Memory B cell (primary cell): ENCODE data around the gene ZFP37.
A peak's percentile ranks its signal among the peaks of the same experiment; 100 is the strongest.
"Not testable (repeated sequence)": the region's sequence is repeated elsewhere in the genome, so short reads cannot be mapped to it uniquely, and the experiment has no call there.

Experiments
- ATAC-seq: fragments of 150-1000 bp; cut with Tn5 transposase; 2 replicates; pipeline ENCODE4 v1.10.0; 2021; ENCODE audit warnings: low read depth, mild to moderate bottlenecking, moderate library complexity
- DNase-seq, 2 donors: peaks; one replicate each; pipeline ENCODE4 v3.0.0; 2022; ENCODE audit warnings: low spot score in 2 of 2
- H3K27ac Mint-ChIP-seq: one replicate; pipeline ENCODE4 v1.8.0; 2022; ENCODE audit warnings: mild to moderate bottlenecking, moderate library complexity, mixed read lengths
- H3K27me3 Mint-ChIP-seq: one replicate; pipeline ENCODE4 v1.8.0; 2022; ENCODE audit warnings: mixed read lengths
- H3K36me3 Mint-ChIP-seq: one replicate; pipeline ENCODE4 v1.8.0; 2022; ENCODE audit warnings: mild to moderate bottlenecking, mixed read lengths
- H3K4me1 Mint-ChIP-seq: one replicate; pipeline ENCODE4 v1.8.0; 2022; ENCODE audit warnings: mixed read lengths
- H3K4me3 Mint-ChIP-seq: one replicate; pipeline ENCODE4 v1.8.0; 2022; ENCODE audit warnings: mild to moderate bottlenecking, moderate library complexity, mixed read lengths
- H3K9me3 Mint-ChIP-seq: one replicate; pipeline ENCODE4 v1.8.0; 2022; ENCODE audit warnings: mixed read lengths

ZFP37 gene

DNA sequence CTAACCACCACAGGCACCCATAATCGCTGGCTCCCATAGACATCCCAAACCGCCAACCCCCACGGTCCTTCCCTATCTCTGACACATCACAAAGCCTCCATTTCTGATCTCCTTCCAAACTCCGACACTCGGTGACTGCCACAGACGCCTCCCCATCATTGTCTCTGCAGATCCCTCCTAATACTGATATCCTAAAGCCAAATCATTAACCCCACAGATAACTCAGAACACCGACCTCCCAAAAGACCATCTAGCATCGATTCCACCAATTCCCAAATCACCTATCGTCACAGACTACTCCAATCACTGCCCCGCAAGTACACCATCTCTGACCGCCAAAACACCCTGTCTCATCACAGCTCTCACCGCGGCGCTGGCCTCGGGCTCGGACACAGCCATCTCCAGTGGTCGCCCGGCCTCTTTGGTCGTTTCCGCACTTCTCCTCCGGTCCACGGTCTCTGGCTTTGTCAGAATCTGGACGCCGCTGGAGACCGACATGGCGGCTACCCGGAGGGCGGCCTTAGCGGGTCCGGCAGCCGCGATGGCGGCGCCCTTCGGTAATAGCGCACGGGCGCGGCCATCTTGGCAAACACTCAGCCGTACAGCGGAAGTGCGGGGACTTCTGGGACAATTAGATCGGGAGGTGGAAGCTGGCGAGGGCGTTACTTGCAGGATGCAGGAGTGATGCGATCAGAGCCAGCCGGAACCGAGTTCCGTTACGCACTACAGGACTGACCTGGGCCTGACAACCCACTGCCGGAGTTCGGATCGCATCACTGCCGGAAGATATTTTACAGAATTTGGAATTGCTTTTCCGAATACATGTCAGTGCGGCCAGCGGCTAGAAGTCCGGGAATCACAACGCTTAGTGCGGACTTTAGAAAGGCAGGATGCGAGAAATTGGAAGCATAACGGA, at the start of gene ZFP37:
Gene ZFP37 (minus strand): TSS at position 534 of the 916 bp plus-strand sequence. CDS start 36 bp downstream, at position 498.
- H3K4me3 Mint-ChIP-seq, result no peak within 1 kb of the TSS
- peaks cover 2% of the 10 kb centered on the region for H3K36me3 Mint-ChIP-seq
- H3K4me1 Mint-ChIP-seq, result no peaks in the 10 kb centered on the region

DNA sequence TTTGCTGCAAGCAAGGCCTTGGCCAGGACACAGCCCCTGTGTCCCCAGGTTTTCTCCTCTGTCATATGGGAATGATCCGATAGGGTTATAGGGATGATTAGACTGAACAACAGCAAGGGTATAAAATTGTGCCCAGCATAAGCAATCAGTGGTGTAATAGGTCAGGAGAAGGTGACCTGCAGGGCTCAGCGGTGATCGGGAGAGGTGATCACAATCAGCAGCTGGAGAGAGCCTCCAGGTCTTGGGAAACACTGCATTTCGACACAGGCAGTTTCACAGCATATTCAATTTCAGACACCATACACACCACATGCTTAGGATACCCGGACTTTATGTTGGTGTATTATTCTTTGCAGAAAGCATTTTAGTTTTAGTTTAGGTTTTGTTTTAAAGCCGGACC, 48.8 kb upstream of the ZFP37 start:
- H3K27me3 Mint-ChIP-seq, H3K4me3 Mint-ChIP-seq, H3K9me3 Mint-ChIP-seq, H3K4me1 Mint-ChIP-seq, H3K36me3 Mint-ChIP-seq, DNase-seq, ATAC-seq, H3K27ac Mint-ChIP-seq: not testable (repeated sequence)

More for the DNA sequence above, at the start of gene ZFP37:
- Mint-ChIP-seq H3K27me3 (peaks cover 3% of the 10 kb centered on the region), H3K27ac (no peak within 1 kb of the TSS), H3K9me3 (peaks cover 2% of the 10 kb centered on the region)
- DNase-seq (peak; percentile 66 to 79), ATAC-seq (peak; percentile 95)

DNA sequence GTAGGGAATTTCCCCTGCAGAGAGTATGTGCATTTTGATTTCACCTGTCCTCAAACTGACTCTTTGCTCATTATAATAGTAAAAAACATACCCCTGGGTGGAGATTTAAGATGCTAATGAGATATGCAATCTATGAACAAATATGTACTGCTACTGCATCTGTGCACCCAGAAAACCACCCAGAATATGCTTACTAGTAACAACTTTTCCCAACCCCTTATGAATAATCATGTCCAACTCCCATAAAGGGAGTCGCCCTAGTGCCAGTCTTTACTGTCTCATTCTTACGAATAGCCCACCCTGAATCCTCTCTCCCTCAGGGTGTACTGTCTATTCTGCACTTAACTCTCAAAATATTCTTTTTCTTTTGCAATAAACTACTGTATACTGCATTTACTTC, 39.0 kb upstream of the ZFP37 start:
- H3K27me3 Mint-ChIP-seq, result peaks cover 24% of the 10 kb centered on the region
- no peak overlapping the region for H3K27ac Mint-ChIP-seq
- ATAC-seq, result no peak
- DNase-seq, result no peak
- H3K4me1 Mint-ChIP-seq, result no peaks in the 10 kb centered on the region
- H3K36me3 Mint-ChIP-seq, result no peaks in the 10 kb centered on the region
- no peak overlapping the region for H3K4me3 Mint-ChIP-seq
- peaks cover 7% of the 10 kb centered on the region for H3K9me3 Mint-ChIP-seq

DNA sequence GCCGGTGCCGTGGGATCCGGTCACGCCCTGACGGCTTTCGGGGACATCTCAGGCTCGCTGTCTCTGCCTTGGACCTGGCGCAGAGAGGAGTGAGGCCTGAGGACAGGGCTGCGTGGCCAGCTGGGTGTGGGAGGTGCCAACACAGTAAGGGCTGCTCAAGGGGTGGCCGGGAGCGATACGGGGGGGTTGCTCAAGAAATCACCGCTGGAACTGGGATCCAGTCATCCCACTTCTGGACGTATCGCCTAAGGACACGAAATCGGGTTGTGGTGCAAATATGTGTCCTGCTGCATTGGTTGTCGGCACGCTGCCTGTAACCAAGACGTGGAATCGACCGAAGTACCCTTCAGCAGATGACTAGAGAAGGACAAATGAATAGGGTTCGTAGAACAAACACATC, 33.4 kb upstream of the ZFP37 start:
- H3K27me3 Mint-ChIP-seq, result peaks cover 18% of the 10 kb centered on the region
- H3K4me1 Mint-ChIP-seq, H3K9me3 Mint-ChIP-seq, H3K27ac Mint-ChIP-seq, H3K36me3 Mint-ChIP-seq, ATAC-seq, H3K4me3 Mint-ChIP-seq, DNase-seq: not testable (repeated sequence)

DNA sequence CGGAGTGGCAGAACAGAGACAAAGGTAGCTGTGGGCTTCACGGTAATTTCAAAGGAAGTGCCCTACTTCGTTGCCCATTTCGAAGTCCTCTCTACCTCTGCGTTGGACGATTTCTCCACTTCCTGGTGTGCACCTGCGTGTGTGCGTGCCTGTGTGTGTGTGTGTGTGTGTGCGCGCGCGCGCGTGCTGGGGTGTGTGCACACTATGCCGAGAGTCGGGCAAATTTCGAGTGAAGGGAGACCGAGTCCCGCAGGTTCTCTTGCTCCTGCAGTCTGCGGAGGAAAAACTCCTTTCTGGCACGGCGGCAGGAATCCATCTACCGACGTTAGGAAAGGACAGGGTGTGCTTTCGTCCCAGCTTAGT, 32.6 kb upstream of the ZFP37 start:
- not testable (repeated sequence) for H3K27ac Mint-ChIP-seq
- peaks cover 18% of the 10 kb centered on the region for H3K27me3 Mint-ChIP-seq

DNA sequence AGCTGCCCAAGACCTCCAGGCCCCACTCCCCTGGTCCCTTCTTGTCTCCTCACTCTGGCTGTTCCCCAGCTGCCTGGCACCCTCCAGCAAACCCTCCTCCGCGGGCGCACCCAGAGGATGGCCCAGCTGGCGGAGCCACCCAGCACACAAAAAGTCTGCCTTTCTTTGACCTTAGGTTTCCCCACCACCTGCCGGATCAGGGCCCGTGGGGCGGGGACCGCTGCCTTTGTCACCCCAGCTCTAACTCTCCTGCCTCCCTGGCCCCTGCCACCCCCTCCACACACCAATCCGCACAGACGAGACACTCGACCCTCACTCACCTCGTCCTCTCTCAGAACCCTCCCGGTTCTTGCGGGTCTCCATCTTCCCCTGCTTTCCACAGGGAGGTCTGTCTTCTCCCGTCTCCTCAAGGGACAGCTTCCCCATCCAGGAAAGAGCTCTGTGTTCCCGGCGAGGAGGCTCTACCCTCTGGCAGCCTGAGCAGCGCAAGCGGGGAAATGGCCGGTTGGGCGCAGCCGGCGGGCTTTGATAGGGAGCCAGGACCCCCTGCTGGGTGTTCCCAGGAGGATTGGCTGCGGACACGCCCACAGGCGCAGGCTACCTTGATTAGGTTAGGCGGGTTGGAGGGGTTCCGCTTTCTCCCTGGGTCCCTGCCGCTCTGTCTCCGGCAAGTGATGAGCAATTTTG, 32.1 kb upstream of the ZFP37 start:
- H3K4me1 Mint-ChIP-seq, H3K4me3 Mint-ChIP-seq, DNase-seq, ATAC-seq, H3K27ac Mint-ChIP-seq, H3K9me3 Mint-ChIP-seq, H3K36me3 Mint-ChIP-seq: not testable (repeated sequence)
- peaks cover 18% of the 10 kb centered on the region for H3K27me3 Mint-ChIP-seq

More for the DNA sequence above, 32.6 kb upstream of the ZFP37 start:
- DNase-seq, ATAC-seq, H3K36me3 Mint-ChIP-seq, H3K4me3 Mint-ChIP-seq, H3K9me3 Mint-ChIP-seq, H3K4me1 Mint-ChIP-seq: not testable (repeated sequence)

DNA sequence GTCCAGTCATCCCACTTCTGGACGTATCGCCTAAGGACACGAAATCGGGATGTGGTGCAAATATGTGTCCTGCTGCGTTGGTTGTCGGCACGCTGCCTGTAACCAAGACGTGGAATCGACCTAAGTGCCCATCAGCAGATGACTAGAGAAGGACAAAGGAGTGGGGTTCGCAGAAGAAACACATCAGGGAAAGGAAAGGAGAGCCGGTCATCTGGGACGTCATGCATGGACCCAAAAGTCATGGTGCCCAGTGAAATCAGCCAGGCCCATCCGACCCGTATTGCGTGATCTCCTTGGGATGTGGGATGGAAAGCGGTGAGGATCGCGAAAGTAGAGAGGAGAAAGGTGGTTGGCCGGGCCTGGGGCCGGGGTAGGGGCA, 6.4 kb upstream of the ZFP37 start:
- not testable (repeated sequence) for DNase-seq, H3K27me3 Mint-ChIP-seq, H3K9me3 Mint-ChIP-seq, H3K36me3 Mint-ChIP-seq, H3K4me3 Mint-ChIP-seq, H3K4me1 Mint-ChIP-seq, ATAC-seq, H3K27ac Mint-ChIP-seq

DNA sequence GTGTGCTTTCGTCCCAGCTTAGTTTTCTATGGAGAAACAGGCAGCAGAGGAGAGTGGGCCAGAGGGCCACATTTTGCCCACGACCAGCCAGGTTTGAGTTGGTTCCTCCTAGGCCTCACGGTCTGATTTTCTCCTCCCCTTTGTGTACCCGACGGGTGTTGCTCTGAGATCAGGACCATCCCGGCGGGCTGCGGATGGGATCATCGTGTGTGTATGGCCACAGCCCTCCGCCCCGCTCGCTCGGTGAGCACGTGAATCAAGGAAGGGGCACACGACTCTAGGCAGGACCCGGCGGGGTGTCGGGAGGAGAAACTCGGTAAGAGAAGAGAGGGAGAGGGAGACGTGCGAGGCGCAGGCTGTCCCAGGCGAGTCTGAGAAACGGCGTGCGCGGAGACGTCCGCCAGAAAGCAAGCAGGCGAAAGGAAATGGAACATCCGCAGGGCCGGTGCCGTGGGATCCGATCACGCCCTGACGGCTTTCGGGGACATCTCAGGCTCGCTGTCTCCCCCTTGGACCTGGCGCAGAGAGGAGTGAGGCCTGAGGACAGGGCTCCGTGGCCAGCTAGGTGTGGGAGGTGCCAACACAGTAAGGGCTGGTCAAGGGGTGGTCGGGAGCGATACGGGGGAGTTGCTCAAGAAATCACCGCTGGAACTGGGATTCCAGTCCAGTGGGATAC, 5.9 kb upstream of the ZFP37 start:
- not testable (repeated sequence) for H3K27me3 Mint-ChIP-seq, H3K4me3 Mint-ChIP-seq, ATAC-seq, H3K4me1 Mint-ChIP-seq, DNase-seq, H3K36me3 Mint-ChIP-seq, H3K27ac Mint-ChIP-seq, H3K9me3 Mint-ChIP-seq

DNA sequence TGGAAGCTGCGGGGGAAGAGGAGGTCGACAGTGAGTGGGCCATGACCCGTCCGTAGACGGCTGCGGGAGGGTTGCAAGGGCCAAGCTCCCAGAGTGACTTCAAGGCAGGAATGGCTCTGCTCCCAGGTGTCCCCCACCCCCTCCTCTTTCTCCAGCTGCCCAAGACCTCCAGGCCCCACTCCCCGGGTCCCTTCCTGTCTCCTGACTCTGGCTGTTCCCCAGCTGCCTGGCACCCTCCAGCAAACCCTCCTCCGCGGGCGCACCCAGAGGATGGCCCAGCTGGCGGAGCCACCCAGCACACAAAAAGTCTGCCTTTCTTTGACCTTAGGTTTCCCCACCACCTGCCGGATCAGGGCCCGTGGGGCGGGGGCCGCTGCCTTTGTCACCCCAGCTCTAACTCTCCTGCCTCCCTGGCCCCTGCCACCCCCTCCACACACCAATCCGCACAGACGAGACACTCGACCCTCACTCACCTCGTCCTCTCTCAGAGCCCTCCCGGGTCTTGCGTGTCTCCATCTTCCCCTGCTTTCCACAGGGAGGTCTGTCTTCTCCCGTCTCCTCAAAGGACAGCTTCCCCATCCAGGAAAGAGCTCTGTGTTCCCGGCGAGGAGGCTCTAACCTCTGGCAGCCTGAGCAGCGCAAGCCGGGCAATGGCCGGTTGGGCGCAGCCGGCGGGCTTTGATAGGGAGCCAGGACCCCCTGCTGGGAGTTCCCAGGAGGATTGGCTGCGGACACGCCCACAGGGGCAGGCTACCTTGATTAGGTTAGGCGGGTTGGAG, 4.7 kb upstream of the ZFP37 start:
- DNase-seq, H3K9me3 Mint-ChIP-seq, ATAC-seq, H3K27me3 Mint-ChIP-seq, H3K27ac Mint-ChIP-seq, H3K4me3 Mint-ChIP-seq, H3K4me1 Mint-ChIP-seq, H3K36me3 Mint-ChIP-seq: not testable (repeated sequence)

DNA sequence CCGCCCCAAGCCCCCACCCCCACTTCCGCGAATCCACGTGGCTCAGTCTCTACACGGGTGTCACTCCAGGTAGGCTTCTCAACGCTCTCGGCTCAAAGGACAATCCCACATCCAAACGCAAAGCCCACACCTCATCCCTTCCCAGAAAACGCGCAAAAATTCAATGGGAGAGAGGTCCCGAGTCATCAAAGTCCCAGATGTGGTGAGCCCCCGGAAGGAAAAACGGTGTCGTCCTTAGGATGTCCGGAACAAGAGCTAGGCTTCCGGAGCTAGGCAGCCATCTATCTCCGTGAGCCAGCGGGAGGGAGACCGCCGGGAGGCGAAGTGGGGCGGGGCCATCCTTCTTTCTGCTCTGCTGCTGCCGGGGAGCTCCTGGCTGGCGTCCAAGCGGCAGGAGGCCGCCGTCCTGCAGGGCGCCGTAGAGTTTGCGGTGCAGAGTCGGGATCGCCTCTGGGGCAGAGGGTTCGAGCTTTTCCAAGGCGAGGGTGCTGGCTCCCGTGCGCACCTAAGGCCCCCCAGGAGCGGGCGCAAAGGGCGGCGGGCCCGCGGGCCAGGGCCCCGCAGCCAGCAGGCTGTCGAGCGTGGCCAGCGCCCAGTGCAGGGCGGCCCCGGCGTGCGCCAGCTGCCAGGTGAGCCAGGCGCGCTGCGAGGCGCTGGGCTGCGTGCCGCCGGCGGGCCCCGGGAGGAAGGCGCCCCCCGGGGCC, 3.2 kb upstream of the ZFP37 start:
- not testable (repeated sequence) for DNase-seq, H3K4me1 Mint-ChIP-seq, H3K4me3 Mint-ChIP-seq, H3K9me3 Mint-ChIP-seq, H3K27me3 Mint-ChIP-seq, ATAC-seq, H3K36me3 Mint-ChIP-seq, H3K27ac Mint-ChIP-seq

DNA sequence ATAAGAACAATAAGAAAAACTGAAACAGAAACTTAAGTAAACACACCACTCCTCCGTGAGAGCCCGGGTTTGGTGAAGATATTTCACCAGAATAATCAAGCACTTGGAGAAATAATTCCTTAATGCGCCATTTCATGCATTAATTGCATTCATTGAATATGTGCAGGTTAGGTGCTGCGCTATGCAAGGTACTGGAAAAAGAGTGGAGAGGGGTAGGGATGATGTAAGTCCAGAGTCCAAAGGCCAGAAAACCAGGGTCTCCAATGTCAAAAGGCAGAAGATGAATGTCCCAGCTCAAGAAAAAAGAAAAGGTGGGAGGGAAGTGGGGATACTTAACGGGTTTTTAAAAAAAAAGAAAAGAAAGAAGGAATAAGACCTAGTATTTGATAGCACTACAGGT, 669 bp upstream of the ZFP37 start:
- peak; percentile 13 for ATAC-seq
- no peak overlapping the region for H3K27ac Mint-ChIP-seq
- H3K36me3 Mint-ChIP-seq, result peaks cover 2% of the 10 kb centered on the region
- peaks cover 3% of the 10 kb centered on the region for H3K27me3 Mint-ChIP-seq
- H3K9me3 Mint-ChIP-seq, result peaks cover 2% of the 10 kb centered on the region
- H3K4me1 Mint-ChIP-seq, result no peaks in the 10 kb centered on the region
- H3K4me3 Mint-ChIP-seq, result no peak overlapping the region
- no peak for DNase-seq

DNA sequence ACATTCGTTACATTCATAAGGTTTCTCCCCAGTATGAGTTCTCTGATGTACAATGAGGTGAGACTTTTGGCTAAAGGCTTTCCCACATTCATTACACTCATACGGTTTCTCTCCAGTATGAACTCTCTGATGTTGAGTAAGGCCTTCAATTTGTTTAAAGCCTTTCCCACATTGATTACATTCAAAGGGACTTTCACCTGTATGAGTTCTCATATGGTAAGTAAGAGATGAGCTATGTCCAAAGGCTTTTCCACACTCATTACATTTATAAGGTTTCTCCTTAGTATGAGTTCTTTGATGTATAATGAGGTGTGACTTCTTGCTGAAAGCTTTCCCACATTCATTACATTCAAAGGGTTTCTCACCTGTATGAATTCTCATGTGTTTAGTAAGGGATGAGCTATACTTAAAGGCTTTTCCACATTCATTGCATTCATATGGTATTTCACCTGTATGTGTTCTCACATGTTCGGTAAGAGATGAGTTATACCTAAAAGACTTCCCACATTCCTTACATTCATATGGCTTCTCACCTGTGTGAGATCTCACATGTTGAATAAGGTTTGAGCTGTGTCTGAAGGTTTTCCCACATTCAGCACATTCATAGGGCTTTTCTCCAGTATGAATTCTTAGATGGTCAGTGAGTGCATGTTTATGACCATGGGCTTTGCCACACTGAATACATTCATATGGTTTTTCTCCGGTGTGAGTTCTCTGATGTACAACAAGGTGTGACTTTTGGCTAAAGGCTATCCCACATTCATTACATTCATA, 13.5 kb downstream of the ZFP37 start:
- Mint-ChIP-seq H3K27ac (no peak overlapping the region), H3K4me1 (no peaks in the 10 kb centered on the region), H3K27me3 (no peaks in the 10 kb centered on the region), H3K4me3 (no peak overlapping the region), H3K36me3 (peaks cover 38% of the 10 kb centered on the region), H3K9me3 (peaks cover 23% of the 10 kb centered on the region)
- DNase-seq, result no peak
- no peak for ATAC-seq

DNA sequence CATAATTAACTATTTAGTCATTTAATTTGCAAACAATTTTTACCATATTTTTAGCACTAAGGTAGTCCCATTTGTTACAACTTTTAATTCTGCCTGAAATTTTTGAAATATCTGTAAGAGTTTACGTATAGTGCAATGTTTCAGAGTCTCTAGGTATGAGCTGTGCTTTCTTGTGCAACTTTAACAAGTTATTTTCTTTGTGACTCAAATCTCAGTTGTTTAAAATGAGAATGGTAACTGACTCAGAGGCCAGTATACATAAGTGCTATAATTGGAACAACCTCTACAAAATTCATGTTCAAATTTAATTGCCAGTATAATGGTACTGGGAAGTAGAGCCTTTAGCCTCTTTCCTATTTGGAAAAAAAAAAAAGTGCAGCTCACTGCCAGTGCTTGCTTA, 30.3 kb downstream of the ZFP37 start:
- H3K9me3 Mint-ChIP-seq, result peaks cover 24% of the 10 kb centered on the region
- H3K36me3 Mint-ChIP-seq, result peaks cover 12% of the 10 kb centered on the region
- DNase-seq (no peak), ATAC-seq (no peak)
- no peak overlapping the region for H3K27ac Mint-ChIP-seq
- H3K4me3 Mint-ChIP-seq, result no peak overlapping the region
- H3K4me1 Mint-ChIP-seq, result no peaks in the 10 kb centered on the region
- peaks cover 2% of the 10 kb centered on the region for H3K27me3 Mint-ChIP-seq
